B cell (primary cell): ENCODE data around the gene FBXO24. TPM values are rescaled to one million over a fixed set of nuclear protein-coding genes. Genes with fewer than 3 reads are reported as not detected.

Experiments used
- ATAC-seq: fragments of 200-7000 bp; cut with Tn5 transposase; one replicate; pipeline ENCODE4 v1.10.0; 2021; ENCODE audit warnings: low read depth, mild to moderate bottlenecking, moderate number of reproducible peaks, moderate library complexity
- CTCF ChIA-PET: fragments of 350-600 bp; sonication (Branson Sonifier 250); formaldehyde crosslinking; loops from one replicate; lab custom pipeline; 2021; ENCODE audit warnings: antibody characterized with exemption, inconsistent platforms; lab: Charles Lee
- POLR2A ChIA-PET: fragments of 350-600 bp; sonication (Branson Sonifier 250); formaldehyde crosslinking; loops from one replicate; lab custom pipeline; 2021; ENCODE audit warnings: antibody characterized with exemption; lab: Charles Lee
- DNase-seq: peaks from one replicate; pipeline ENCODE4 v3.0.0; 2013
- H2AFZ ChIP-seq: 2 replicates; pipeline ENCODE4 v1.6.1; 2012; ENCODE audit warnings: mild to moderate bottlenecking, low read depth, low read length; ENCODE audit not compliant: insufficient read depth, poor library complexity, severe bottlenecking
- H3K27ac ChIP-seq, 2 donors: 1 replicate in 1 of 2; 2 replicates in 1 of 2; pipeline ENCODE4 v1.5.1; 2012 to 2013; ENCODE audit warnings: low read length in 2 of 2, mild to moderate bottlenecking in 2 of 2, moderate library complexity in 1 of 2
- H3K27me3 ChIP-seq, 4 experiments: fragments of 200-600 bp in 1 of 4; sonication (generic) in 1 of 4; replicated peaks in 1 of 4; 1 replicate in 2 of 4; 2 replicates in 2 of 4; pipeline versions ENCODE4 v1.6.1 to v1.7.0; 2013 to 2016; ENCODE audit warnings: low read length in 3 of 4, mild to moderate bottlenecking in 2 of 4, mixed read lengths in 1 of 4, moderate library complexity in 1 of 4; ENCODE audit not compliant: insufficient read depth in 4 of 4, control insufficient read depth in 3 of 4; ENCODE audit errors: control extremely low read depth in 1 of 4
- H3K36me3 ChIP-seq, 2 experiments: replicated peaks in 1 of 2; 1 replicate in 1 of 2; 2 replicates in 1 of 2; pipeline versions ENCODE4 v1.6.1 to v1.7.1; 2013; ENCODE audit warnings: low read length in 1 of 2; ENCODE audit not compliant: insufficient read depth in 2 of 2, control insufficient read depth in 1 of 2; ENCODE audit errors: control extremely low read depth in 1 of 2, extremely low read depth in 1 of 2
- H3K4me1 ChIP-seq, 2 donors: fragments of 200-600 bp in 1 of 2; sonication (generic) in 1 of 2; 1 replicate in 1 of 2; 2 replicates in 1 of 2; pipeline versions ENCODE4 v1.5.1 to v1.6.1; 2013 to 2017; ENCODE audit warnings: low read length in 2 of 2; ENCODE audit not compliant: control insufficient read depth in 2 of 2, insufficient read depth in 2 of 2
- H3K4me2 ChIP-seq: replicated peaks from 2 replicates; pipeline ENCODE3; 2012; ENCODE audit warnings: mild to moderate bottlenecking, low read depth, low read length; ENCODE audit not compliant: poor library complexity, severe bottlenecking
- H3K4me3 ChIP-seq, 5 experiments: fragments of 200-600 bp in 1 of 5; sonication (generic) in 1 of 5; 1 replicate in 3 of 5; 2 replicates in 2 of 5; pipeline versions ENCODE4 v1.5.1 to v1.7.0; 2011 to 2016; ENCODE audit warnings: low read length in 4 of 5, mild to moderate bottlenecking in 4 of 5, low read depth in 2 of 5, control low read depth in 1 of 5, moderate library complexity in 1 of 5; ENCODE audit not compliant: insufficient read depth in 1 of 5; ENCODE audit errors: control extremely low read depth in 1 of 5, extremely low read depth in 1 of 5
- H3K79me2 ChIP-seq: fragments of 200-600 bp; sonication (generic); one replicate; pipeline ENCODE4 v1.6.0; 2016; ENCODE audit warnings: low read length; ENCODE audit not compliant: control insufficient read depth, insufficient read depth
- H3K9ac ChIP-seq: fragments of 200-600 bp; sonication (generic); 2 replicates; pipeline ENCODE4 v1.6.1; 2017; ENCODE audit warnings: mild to moderate bottlenecking, low read length, moderate library complexity
- H3K9me3 ChIP-seq, 3 donors: one replicate each; pipeline versions ENCODE4 v1.6.1 to v1.7.1; 2013; ENCODE audit warnings: low read length in 2 of 3; ENCODE audit not compliant: control insufficient read depth in 2 of 3, insufficient read depth in 1 of 3; ENCODE audit errors: control extremely low read depth in 1 of 3
- H4K20me1 ChIP-seq: 2 replicates; pipeline ENCODE4 v1.6.0; 2012; ENCODE audit warnings: mild to moderate bottlenecking, low read length; ENCODE audit not compliant: insufficient read depth, control insufficient read depth, poor library complexity, severe bottlenecking
- H3K27ac Mint-ChIP-seq: one replicate; pipeline ENCODE4 v1.8.0; 2021; ENCODE audit warnings: mixed read lengths
- H3K27me3 Mint-ChIP-seq: one replicate; pipeline ENCODE4 v1.8.0; 2021; ENCODE audit warnings: mixed read lengths
- H3K4me1 Mint-ChIP-seq: one replicate; pipeline ENCODE4 v1.8.0; 2021; ENCODE audit warnings: mixed read lengths
- H3K4me3 Mint-ChIP-seq: one replicate; pipeline ENCODE4 v1.8.0; 2021; ENCODE audit warnings: mixed read lengths
- H3K9me3 Mint-ChIP-seq: one replicate; pipeline ENCODE4 v1.8.0; 2022; ENCODE audit warnings: mixed read lengths; ENCODE audit not compliant: insufficient read depth
- CTCF ChIP-seq: fragments of 200-600 bp; IDR thresholded peaks from one replicate; pipeline ENCODE4 v1.8.0; 2022; ENCODE audit warnings: antibody characterized with exemption, mild to moderate bottlenecking
- EZH2 ChIP-seq: IDR thresholded peaks from 2 replicates; pipeline ENCODE4 v1.6.1; 2012; ENCODE audit warnings: borderline replicate concordance, low read depth, mild to moderate bottlenecking, moderate library complexity, low read length; ENCODE audit not compliant: insufficient read depth, poor library complexity, severe bottlenecking
- WGBS: methylation state at CpG from one replicate; pipeline ENCODE4 v1.1.5; 2013; ENCODE audit warnings: missing lambda C conversion rate; ENCODE audit not compliant: insufficient coverage; 5-methylcytosine and 5-hydroxymethylcytosine counted together
- intact Hi-C: fragments of 100-400 bp; cut with micrococcal nuclease; formaldehyde crosslinking; loops from one replicate; pipeline ENCODE4 v1.10.0; 2022
- polyA plus RNA-seq: library from polyadenylated mRNA; depleted of rRNA; stranded (reverse); fragments of >200 nt; gene quantifications from 2 replicates; pipeline ENCODE4 v1.2.3, GENCODE V29; 2012
- total RNA-seq, 2 donors: library from RNA; stranded (reverse); fragments of 120-200 nt in 1 of 2; gene quantifications; 1 replicate in 1 of 2; 2 replicates in 1 of 2; pipeline versions ENCODE4 v1.2.3 to v1.2.4, GENCODE V29; 2013 to 2022

Gene FBXO24
- total and polyA plus RNA-seq, 2 donors (not counting 1 experiment from before 2014, with no cell fraction given): 1.2 to 1.6 TPM

DNA sequence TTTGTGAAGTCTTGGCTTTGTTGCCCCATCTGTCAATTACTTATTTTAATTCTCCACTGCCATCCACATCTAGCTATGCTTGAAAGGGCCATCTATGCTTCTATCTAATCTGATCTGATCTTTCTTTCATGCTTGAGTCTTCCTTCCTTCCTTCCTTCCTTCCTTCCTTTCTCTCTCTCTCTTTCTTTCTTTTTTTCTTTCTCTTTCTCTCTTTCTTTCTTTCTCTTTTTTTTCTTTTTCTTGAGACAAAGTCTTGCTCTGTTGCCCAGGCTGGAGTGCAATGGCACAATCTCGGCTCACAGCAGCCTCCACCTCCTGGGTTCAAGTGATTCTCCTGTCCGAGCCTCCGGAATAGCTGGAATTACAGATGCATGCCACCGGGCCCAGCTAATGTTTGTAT is 43.9 kb downstream of the FBXO24 start:
- H3K4me3 ChIP-seq: no peak overlapping the region
- 100% methylated on average over 4 of the region's 4 CpGs for WGBS
- ATAC-seq: no peak
- H3K9me3 Mint-ChIP-seq: no peaks in the 10 kb centered on the region
- H4K20me1 ChIP-seq: no peaks in the 10 kb centered on the region
- peaks cover 0 to 5% (median 0%) of the 10 kb centered on the region in 3 donors for H3K9me3 ChIP-seq
- no peak for TF ChIP-seq CTCF
- no peak for TF ChIP-seq EZH2
- H3K79me2 ChIP-seq: no peaks in the 10 kb centered on the region
- DNase-seq: no peak
- peaks cover 21% of the 10 kb centered on the region for H3K4me1 Mint-ChIP-seq
- POLR2A ChIA-PET: interaction anchor here (0.6 to 1.2 kb wide), 2 partner anchors 44 to 148 kb away, joined by 3 to 4 read pairs; partner anchors contain the start of gene FBXO24
- H3K4me2 ChIP-seq: no peak overlapping the region
- H3K4me1 ChIP-seq: peaks cover 18 to 28% of the 10 kb centered on the region in 2 donors
- H2AFZ ChIP-seq: no peak overlapping the region
- no peak overlapping the region for H3K27ac Mint-ChIP-seq
- no peak overlapping the region for H3K27ac ChIP-seq
- H3K27me3 Mint-ChIP-seq: no peaks in the 10 kb centered on the region
- intact Hi-C loops: loop anchor here (5.0 kb wide), 2 partner anchors 62 to 222 kb away; partner anchors contain the start of genes GIGYF1 and SLC12A9
- CTCF ChIA-PET: interaction anchor here (0.9 to 1.9 kb wide), 5 partner anchors 9 to 66 kb away, joined by 3 to 5 read pairs (median 5); partner anchors contain the start of gene MOSPD3
- no peak overlapping the region for H3K9ac ChIP-seq
- H3K27me3 ChIP-seq: peaks cover 0 to 3% (median 0%) of the 10 kb centered on the region in 4 experiments
- no peaks in the 10 kb centered on the region for H3K36me3 ChIP-seq
- no peak overlapping the region for H3K4me3 Mint-ChIP-seq
